HS-27A (cell line): Measurements from ENCODE around the gene CDK5RAP2.

ENCODE experiments used
- DNase-seq: peaks from one replicate; pipeline ENCODE4 v3.0.0-alpha.2; 2012; ENCODE audit warnings: low read depth, missing footprints

Gene CDK5RAP2

DNA sequence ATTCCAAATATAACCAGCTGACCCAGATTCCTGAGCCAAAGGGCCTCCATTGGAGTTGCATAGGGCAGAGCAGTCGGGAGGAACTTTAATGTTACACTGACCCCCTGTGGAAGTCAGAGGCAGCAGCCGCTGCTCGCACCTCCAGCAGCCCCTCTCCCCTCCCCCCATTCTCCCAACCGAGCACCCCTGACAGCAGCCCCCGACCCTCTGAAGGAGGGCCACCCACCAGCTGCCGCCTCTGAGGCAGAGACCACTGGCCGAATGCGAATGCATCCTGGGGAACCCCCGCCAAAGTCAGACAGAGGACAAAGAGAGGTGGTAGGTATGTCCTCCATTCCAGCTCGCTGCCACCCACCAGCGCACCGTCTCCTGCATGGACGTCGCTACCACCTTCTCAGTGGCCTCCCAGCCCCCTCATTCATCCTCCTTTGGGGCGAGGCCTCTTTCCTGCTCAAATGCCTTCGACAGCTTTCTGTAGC lies 231.0 kb downstream of the CDK5RAP2 start:
- no peak for DNase-seq

- no peak for DNase-seq
These were observed 234.6 kb downstream of the CDK5RAP2 start for GRCh38 chr9:120345379-120345778.

GRCh38 chr9:120344230-120344629 lies 235.7 kb downstream of the CDK5RAP2 start:
- no peak for DNase-seq

GRCh38 chr9:120343416-120343815 lies 236.6 kb downstream of the CDK5RAP2 start:
- no peak for DNase-seq
